GM10847 (cell line): Measurements from ENCODE around the gene TAOK1.

Experiments used
- POLR2A ChIP-seq: IDR thresholded peaks from 2 replicates; pipeline ENCODE4 v1.6.1; 2011; ENCODE audit not compliant: insufficient read length; ENCODE audit errors: extremely low read depth

Gene TAOK1

GRCh38 chr17:29579866-29580771, 190.0 kb downstream of the TAOK1 start:
- TF ChIP-seq POLR2A, result no peak

DNA sequence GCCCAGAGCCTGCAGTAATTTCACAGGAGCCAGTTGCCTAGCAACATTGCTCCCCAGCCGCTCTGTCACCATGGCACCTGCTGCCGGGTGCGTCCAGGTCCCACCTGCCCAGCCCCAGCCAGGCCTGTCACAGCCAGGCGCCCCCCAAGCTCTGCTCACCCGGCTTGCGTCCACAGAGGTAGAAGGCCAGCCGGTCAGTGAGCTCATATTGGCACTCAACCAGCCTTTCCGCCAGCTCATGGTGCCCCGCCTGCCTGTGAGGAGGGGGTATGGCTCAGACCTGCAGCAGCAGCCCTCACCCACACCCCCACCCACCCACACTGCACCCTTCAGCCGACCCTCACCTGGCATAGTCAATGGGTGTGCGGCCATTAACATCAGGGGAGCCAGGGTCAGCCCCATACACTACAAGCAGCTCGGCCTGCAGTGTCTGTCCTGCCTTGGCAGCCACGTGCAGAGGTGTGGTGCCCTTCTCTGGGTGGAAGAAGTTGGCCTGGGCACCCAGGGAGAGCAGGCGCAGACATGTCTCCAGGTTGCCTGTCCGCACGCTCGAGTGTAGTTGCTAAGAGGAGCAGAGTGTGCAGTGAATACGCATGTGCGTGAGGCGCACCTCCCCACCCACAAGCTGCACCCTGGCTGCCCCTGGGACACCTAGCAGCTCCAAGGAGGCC, 191.6 kb downstream of the TAOK1 start:
- TF ChIP-seq POLR2A, result no peak

DNA sequence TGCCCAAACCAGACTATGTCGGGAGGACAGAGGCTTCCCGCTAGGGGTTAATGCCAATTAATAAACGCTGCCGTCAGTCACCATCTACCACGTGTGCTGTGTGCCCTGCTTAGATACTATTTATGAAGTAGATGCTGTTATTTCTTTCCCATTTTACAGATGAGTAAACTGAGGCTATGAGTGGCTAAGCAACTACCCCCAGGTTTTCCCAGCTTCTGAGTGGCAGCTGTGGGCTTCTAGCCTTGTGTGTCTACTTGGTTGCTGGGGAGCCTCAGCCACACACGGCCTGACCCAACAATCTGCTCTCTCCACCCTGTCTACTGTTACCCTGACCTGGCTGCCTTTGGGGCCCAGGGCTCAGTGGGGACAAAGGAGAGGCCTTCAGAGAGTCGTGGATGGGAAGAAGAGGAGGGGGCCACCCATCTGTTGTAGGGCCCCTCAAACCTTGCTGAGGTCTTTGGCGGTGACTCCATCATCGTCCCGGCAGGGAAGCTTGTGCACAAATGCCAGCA, 192.1 kb downstream of the TAOK1 start:
- no peak for TF ChIP-seq POLR2A

DNA sequence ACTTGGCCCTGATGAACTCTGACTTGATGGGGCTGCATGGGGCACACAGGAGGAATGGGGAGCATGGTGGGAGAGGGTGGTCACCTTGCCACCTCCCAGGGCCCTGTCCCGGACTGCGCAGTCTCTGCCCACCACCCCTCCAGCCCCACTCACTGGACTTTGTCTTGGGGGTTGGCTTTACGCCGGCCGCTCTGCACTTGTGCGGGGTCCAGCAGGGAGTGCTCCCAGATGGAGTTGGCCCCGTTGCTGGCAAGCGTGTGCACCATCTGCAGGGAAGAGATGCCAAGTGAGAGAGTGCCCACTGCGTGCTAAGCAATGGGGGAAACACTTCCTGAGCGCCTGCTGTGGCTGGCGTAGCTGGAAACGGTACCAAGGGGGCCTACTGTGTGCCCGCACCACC, 192.6 kb downstream of the TAOK1 start:
- TF ChIP-seq POLR2A, result no peak

- TF ChIP-seq POLR2A, result no peak
Measured at GRCh38 chr17:29583324-29584248, 193.4 kb downstream of the TAOK1 start.

- no peak for TF ChIP-seq POLR2A
Measured at GRCh38 chr17:29584452-29585079, 194.4 kb downstream of the TAOK1 start.

DNA sequence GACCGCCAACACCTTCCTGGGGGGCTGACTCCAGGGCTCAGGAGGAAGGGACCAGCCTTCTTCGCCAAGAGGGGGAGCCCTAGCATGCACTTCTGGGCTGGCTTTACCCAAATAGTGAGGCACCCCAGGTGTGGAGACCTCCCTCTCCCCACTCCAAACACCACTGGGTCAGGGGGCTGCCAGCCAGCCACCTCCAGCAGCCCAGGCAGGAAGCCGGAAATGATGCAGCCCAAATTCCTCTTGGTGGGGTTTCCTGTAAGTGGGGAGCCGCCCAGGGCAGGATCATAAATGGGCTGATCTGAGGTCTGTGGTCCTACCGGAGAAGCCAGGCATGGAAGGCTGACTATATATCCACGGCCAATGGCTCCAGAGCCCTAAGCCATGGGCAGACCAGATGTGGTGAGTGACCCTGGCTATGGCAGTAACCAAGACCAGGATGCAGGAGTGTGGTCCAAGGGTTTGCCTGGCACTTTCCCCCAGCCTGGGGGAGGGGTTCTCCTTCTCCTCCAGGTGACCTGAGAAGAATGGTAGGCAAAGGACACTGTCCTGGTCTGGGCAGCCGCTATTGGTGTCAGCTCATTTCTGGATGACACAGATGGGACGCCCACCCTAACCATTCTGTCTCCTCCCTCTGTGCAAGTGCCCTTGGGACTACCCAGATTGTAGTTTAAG, 195.1 kb downstream of the TAOK1 start:
- TF ChIP-seq POLR2A, result no peak

DNA sequence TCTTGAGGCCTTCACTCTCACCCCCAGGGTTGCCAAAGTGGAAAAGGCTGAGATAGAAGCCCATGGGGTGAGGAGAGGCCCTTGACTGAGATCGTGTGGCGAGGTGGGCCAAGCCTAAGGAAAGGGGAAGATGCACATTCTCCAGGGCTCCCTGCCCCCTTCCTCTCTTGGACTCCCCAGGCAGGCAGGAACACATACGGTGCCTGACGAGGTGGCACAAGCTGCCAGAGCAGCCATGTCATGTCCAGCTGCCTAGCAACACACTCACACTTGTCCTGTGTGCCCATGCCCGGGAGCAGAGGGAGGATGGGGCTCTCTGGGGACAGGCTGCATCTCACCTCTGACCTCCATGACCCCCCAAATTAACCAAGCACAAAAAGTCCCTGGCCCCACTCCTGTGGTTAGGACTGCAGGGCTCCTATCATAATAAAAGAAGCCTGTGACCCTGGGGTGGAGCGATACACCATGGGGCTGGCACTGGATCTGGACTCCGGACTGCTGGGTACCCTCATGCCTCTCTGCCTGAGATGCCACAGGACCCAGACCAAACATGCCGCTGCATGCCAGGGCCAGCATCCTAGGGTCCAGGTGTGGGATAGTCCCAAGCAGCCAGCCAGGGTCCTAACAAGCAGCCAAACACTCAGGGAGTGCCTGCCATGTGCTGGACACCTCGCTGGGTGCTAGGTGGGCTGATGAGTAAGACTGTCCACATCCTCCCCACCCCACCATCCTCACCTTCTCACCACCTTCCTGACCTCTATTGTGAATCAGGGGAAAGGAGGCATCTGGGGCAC, 196.7 kb downstream of the TAOK1 start:
- TF ChIP-seq POLR2A, result no peak

- TF ChIP-seq POLR2A, result no peak
Measured at GRCh38 chr17:29587591-29587990, 197.4 kb downstream of the TAOK1 start.

DNA sequence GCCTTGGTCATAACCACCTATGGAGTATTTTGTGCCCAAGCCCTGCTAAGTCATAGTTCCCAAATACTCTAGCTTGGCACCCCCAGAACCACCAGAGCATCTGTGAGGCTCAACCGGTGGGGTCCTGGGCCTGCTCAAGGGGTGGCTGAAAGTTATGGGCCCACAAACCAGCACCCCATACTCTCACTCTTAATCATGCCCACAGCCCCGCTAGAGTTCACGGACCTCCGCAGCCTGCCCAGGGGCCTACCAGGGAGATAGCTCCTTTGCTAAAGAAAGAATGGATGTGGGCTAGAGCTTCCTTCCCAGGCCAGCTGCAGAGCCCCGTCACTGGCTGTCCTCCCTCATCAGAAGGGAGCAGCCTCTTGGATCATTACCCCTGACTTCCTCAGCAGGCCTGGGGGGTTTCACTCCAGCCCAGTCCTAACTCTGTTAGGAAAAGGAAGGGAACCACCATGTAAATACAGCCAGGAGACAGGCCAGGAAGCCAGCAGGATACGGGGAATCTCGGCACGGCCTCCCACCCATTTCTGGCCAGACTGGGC, 197.9 kb downstream of the TAOK1 start:
- no peak for TF ChIP-seq POLR2A

DNA sequence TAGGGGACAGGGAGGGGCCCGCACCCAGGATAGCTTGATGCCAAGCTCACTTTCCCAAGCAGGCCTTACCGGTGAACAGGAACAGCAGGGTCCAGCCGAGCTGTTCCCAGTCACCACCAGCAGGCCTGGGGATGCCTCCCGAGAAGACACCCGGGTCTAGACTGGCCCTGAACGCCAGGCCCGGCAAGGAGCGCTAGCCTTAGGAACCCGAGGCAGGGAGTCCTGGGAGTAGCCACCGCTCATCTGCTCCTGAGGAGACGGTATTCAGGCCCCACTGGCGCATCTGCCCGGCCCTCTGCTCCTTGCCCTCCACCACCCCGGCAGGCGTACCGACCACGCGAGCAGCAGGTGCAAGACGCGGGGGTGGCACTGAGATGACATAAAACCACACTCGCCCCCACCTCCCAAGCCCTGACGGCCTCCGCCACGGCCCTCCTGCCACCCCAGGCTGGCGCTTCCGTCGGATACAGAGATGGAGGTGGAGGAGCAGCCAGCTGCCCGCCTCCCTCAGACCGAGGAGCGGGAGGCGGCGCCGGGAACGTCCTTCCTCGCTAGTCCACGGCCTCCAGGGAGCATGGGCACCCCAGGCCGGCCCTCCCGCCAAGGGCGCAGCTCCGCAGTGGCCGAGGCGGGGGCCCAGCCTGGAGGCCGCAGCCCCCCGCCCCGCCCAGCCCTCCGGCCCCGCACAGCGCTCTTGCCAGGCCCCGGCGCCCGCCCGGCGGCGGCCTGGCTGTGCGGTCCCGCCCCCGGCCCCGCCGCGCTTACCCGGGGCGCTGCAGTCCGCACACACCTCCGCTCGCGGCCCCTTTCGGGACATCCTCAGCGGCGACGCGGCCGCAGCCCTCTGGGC, 198.6 kb downstream of the TAOK1 start:
- TF ChIP-seq POLR2A, result no peak
